ENCODE results near the gene TRANK1. TPM values are rescaled to one million over a fixed set of nuclear protein-coding genes. Genes with fewer than 3 reads are reported as not detected.

Gene TRANK1
- total RNA-seq, 1 experiment from 2014 or later = 1.1 TPM

DNA sequence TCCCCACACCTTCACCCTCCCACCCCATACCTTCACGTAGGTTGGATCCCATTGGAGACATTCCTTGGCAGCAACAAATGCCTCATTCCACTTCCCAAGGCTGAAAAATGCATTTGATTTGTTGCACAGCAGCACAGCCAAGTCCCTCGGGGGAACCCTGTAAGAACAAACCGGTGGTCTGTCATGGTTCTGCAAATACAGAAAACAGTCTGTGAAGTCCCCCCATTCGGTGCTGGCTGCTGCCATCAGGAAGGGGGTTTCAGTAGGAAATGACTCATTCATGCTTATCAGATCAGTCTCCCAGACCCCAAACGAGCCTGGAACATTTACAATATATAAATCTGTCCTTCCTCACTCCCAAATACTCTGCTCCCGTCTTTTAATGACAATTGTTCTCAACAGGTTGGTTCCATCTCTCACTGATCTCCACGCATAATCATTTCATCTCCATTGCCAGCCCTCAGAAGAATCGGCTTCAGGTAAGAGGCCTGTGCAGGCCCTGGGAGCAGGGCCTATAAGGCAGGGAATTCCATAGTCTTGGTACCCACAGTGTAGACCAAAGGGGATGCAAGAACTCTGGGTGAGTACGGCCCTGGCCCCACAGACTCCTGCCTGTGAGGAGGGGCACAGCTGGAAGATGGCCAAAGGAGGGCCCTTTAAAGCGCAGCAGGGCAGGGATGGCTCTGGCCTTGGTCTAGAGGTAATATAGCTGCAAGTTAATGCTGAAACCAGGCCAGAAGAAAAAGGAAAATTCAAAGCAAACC lies 41.6 kb downstream of the TRANK1 start:
- ATAC-seq = no peak
- ChIA-PET POLR2A (no interaction called here), RAD21 (ENCODE audit: low non-redundant PET in 1 of 2, low total read pairs in 2 of 2, uncharacterized antibody in 2 of 2, unreplicated experiment in 2 of 2) (no interaction called here), CTCF (interaction anchor here (1.1 to 2.6 kb wide), 2 partner anchors 34 to 55 kb away, joined by 4 to 19 read pairs; no protein-coding TSS in a partner anchor)
- Histone ChIP-seq H3K9me2 (ENCODE audit: insufficient read depth) (no peaks in the 10 kb centered on the region), H2AFZ (ENCODE audit: low read depth, low read length, poor library complexity, severe bottlenecking) (no peak overlapping the region), H3K4me3 (replicated peaks in 1 of 2; ENCODE audit: low read depth in 1 of 2, low read length in 2 of 2) (no peak overlapping the region), H3K27me3 (ENCODE audit: insufficient read depth, low read length) (no peaks in the 10 kb centered on the region), H3K36me3 (ENCODE audit: control insufficient read depth in 1 of 2, insufficient read depth in 2 of 2, low read length in 2 of 2) (no peaks in the 10 kb centered on the region), H4K20me1 (ENCODE audit: insufficient read depth) (no peaks in the 10 kb centered on the region), H3K27ac (ENCODE audit: low read depth, low read length) (no peak overlapping the region), H3K79me2 (ENCODE audit: insufficient read depth, low read length) (no peaks in the 10 kb centered on the region), H3K9me3 (ENCODE audit: control insufficient read depth in 1 of 2, insufficient read depth in 1 of 2, low read depth in 1 of 2, low read length in 2 of 2) (no peaks in the 10 kb centered on the region), H3K4me2 (ENCODE audit: low read length) (no peak overlapping the region), H3K4me1 (ENCODE audit: control insufficient read depth in 1 of 2, insufficient read depth in 2 of 2, low read length in 2 of 2) (peaks cover 0 to under 1% of the 10 kb centered on the region in 2 experiments; a peak in 1 of 4 replicates), H3K9ac (ENCODE audit: low read length) (no peak overlapping the region)
- DNase-seq (ENCODE audit: low read depth, low spot score) = no peak
- intact Hi-C loops (cut with micrococcal nuclease) = no loop called here
- BruUV-seq (replicated peaks) = no TSS peak
- TF ChIP-seq, protein P1, sequence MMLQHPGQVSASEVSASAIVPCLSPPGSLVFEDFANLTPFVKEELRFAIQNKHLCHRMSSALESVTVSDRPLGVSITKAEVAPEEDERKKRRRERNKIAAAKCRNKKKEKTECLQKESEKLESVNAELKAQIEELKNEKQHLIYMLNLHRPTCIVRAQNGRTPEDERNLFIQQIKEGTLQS (IDR thresholded peaks at IDR 0.05) = no peak
- TF ChIP-seq REST (IDR thresholded peaks at IDR 0.05; ENCODE audit: low read depth) = no peak
- no peak for TF ChIP-seq ZFX (IDR thresholded peaks at IDR 0.05)
- TF ChIP-seq CTCF (IDR thresholded peaks at IDR 0.05 in 2 of 3, conservative IDR thresholded peaks at IDR 0.05 in 1 of 3; ENCODE audit: borderline replicate concordance in 1 of 3, insufficient read depth in 1 of 3, low read depth in 2 of 3, low read length in 2 of 3) = no peak
- TF ChIP-seq TCF7L2 (IDR thresholded peaks at IDR 0.05; ENCODE audit: borderline replicate concordance, extremely low read depth, insufficient read depth, insufficient read length) = no peak
- TF ChIP-seq, protein P2, sequence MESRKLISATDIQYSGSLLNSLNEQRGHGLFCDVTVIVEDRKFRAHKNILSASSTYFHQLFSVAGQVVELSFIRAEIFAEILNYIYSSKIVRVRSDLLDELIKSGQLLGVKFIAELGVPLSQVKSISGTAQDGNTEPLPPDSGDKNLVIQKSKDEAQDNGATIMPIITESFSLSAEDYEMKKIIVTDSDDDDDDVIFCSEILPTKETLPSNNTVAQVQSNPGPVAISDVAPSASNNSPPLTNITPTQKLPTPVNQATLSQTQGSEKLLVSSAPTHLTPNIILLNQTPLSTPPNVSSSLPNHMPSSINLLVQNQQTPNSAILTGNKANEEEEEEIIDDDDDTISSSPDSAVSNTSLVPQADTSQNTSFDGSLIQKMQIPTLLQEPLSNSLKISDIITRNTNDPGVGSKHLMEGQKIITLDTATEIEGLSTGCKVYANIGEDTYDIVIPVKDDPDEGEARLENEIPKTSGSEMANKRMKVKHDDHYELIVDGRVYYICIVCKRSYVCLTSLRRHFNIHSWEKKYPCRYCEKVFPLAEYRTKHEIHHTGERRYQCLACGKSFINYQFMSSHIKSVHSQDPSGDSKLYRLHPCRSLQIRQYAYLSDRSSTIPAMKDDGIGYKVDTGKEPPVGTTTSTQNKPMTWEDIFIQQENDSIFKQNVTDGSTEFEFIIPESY (IDR thresholded peaks at IDR 0.05; ENCODE audit: extremely low read depth, insufficient replicate concordance, low read length) = no peak
- TF ChIP-seq POLR2AphosphoS5 (IDR thresholded peaks at IDR 0.05; ENCODE audit: low read depth, low read length) = no peak
- TF ChIP-seq, protein P3, sequence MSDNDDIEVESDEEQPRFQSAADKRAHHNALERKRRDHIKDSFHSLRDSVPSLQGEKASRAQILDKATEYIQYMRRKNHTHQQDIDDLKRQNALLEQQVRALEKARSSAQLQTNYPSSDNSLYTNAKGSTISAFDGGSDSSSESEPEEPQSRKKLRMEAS (IDR thresholded peaks at IDR 0.05) = no peak
- TF ChIP-seq POLR2A (IDR thresholded peaks at IDR 0.05; ENCODE audit: borderline replicate concordance, extremely low read depth, insufficient read depth, insufficient read length) = no peak
- TF ChIP-seq ZNF274 (IDR thresholded peaks at IDR 0.05; ENCODE audit: low read depth, low read length) = no peak
- no peak for TF ChIP-seq FOSL1 (IDR thresholded peaks at IDR 0.05; ENCODE audit: low read depth)
- no peak for TF ChIP-seq SP1 (IDR thresholded peaks at IDR 0.05; ENCODE audit: low read depth)
- no peak for TF ChIP-seq SIN3A (IDR thresholded peaks at IDR 0.05; ENCODE audit: low read depth)
- TF ChIP-seq EZH2 (IDR thresholded peaks at IDR 0.05) = no peak
- no peak for TF ChIP-seq CBX3 (IDR thresholded peaks at IDR 0.05; ENCODE audit: low read depth)
- TF ChIP-seq EZH2phosphoT487 (IDR thresholded peaks at IDR 0.05; ENCODE audit: borderline replicate concordance) = no peak
- no peak for TF ChIP-seq RAD21 (IDR thresholded peaks at IDR 0.05; ENCODE audit: low read depth)
- TF ChIP-seq JUND (IDR thresholded peaks at IDR 0.05) = no peak
- TF ChIP-seq SRF (IDR thresholded peaks at IDR 0.05; ENCODE audit: low read depth) = no peak
- TF ChIP-seq YY1 (IDR thresholded peaks at IDR 0.05; ENCODE audit: extremely low read depth, insufficient replicate concordance, low read depth, low read length) = no peak
